T-helper 2 cell (primary cell): ENCODE measurements around the gene CD79B.

Experiments
- DNase-seq, 5 experiments: peaks; one replicate each; pipeline versions ENCODE4 v3.0.0 to v3.0.0-alpha.2; 2012 to 2022

Gene CD79B

DNA sequence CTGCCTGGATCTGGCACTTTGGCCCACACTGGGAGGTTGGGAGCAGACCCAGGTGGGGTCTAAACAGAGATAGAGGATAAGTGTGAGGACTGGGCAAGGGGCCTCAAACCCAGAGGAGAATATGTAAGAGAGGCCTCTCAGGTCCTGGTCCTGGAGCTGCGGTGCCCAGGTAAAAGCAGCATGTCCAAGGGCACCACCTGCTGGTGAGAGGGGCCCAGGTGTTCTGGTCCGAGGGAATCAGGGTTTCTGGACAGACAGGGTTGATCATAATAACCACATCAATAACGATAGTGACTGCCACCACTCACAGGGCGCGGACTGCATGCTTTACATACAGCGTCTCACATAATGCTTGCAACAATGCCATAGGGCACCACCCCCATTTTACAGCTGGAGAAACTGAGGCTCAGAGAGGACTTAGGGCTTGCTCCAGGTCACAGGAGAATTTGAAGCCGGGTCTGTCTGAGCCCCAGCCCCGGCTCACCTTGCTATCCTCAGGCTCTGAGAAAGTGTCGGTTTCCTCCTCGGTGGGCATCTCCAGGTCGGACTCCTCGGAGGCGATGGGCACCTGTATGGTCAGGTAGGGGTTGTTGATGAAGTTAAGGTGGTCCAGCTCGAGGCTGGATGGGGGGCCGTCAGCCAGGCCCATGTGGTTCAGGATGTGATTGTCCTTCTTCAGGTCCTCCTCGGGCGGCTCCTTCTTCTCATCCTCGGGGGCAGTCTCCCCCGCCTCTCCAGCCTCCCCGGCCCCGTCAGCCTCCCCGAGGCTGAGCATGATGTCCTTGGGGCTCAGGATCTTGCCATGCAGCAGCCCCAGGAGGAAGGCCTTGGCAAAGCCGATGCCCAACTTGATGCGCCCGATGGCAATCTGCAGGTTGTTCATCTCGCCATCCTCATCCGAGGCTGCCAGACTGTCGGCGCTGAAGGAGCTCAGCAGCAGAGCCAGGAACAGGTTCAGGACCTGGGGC is 19.1 kb upstream of the CD79B start:
- peak in 2 of 5 experiments; percentile 20 to 31 for DNase-seq

DNA sequence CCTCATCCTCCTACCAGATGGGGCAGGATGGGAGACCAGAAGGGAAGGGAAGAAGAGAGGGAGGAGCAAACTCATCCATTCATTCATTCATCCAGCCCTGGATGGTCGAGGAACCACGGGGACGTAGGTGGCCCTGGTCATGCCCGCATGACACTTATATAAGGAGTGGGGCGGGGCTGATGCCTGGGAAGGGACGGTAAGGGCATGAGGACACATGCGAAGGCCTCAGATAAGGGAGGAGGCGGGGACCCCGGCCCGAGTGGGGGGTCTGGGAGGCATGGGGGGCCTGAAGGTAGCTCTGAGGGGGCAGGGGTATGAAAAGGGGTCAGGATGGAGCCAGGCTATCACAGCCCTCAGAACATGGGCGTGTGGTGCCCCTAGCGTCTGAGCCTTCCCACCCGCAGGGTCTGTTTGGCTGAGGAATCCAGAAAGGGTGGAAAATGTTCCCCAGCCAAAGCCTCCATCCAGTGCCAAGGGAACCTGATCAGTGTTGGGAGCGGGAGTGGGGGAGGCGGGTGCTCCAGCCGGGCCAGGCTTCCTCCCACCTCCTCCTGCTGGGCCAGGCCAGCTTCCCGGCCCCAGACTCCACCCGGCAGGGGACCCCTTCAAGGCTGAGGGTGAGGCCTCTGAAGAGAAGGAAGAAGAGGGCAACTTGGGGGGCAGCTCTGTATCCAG is 17.6 kb upstream of the CD79B start:
- no peak for DNase-seq

DNA sequence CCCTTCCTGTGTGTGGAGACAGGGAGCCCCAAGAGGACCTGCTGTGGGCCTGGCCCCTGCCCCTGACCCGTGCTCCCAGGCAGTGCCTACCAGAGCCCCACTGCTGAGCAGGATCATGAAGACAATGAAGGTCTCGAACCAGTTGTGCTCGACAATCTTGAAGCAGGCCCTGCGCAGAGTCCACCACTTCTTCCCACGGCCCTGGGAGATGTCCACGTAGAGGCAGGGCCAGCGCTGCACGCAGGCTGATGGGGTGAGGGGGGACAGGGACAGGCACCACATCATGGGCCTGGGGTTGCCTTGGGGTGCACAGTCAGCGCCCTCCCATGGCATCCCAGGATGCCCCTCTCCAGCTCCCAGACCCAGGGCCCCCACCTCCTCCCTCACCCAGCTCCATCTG is 16.4 kb upstream of the CD79B start:
- no peak for DNase-seq

DNA sequence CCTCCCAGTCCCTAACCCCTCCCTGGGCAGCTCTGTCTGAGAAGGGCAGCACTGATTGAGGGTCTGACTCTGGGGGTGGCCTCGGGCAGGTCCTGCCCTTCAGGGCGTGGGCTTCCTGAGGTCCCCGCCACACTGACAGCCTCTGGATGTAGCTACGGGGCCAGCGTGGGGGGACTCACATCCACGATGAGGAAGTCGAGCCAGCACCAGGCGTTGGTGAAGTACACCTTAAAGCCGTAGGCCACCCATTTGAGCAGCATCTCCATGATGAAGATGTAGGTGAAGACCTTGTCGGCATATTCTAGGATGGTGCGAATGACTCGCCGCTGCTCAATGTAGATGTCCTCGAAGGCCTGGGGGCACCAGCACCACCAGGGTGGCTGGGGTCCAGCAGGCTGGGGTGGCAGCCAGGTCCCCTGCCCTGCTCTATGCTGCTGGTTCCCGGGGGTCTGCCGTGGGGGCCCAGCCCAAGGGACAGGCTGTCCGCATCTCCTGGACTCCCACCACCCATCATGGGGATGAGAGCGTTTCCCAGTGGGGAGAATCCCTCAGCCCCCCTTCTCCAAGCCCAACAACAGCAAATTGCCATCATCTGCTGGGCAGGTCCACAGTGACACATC is 15.7 kb upstream of the CD79B start:
- DNase-seq, result no peak

DNA sequence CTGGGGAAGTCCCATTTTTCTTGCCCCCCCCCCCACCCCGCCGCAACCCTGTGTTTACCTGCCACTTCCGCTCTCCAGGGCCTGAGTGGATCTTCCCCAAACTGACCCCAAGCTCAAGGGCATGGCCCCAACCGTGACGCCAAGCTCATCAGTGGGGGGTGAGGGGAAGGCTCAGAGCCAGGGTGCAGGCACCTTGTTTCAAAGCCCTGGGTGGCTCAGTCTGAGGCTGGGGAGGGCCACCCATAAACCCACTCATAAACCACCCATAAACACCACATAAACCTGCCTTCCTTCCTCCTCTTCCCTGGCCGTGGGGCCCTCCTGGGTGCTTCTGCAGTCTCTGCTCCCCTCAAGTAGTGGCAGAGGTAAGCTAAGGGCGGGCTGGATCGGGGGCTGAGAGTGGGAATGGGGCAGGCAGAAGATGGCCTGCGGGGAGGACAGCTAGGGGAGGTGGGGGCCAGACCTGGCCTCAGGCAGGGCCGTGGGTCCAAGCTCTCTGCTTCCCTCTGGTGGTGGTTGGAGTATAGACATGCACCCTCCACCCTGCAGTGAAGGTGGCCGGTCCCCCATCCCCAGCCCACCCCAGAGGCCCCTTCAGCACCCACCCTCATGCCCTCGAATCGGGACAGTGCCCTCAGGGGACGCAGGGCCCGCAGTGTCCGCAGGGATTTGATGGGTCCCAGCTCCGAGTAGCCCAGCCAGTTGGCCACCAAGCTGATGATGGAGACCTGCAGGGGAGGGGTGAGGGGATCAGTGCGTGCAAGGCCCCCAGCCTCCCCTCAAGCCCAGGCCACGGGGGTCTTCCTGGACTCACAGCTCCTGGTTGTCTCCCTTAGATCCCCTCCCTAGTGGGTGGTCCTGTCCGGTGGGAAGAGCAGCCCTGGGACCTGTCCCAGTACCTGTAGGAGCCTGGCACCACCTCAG is 14.6 kb upstream of the CD79B start:
- peak in 4 of 5 experiments; percentile 24 to 79 (median 52) for DNase-seq

DNA sequence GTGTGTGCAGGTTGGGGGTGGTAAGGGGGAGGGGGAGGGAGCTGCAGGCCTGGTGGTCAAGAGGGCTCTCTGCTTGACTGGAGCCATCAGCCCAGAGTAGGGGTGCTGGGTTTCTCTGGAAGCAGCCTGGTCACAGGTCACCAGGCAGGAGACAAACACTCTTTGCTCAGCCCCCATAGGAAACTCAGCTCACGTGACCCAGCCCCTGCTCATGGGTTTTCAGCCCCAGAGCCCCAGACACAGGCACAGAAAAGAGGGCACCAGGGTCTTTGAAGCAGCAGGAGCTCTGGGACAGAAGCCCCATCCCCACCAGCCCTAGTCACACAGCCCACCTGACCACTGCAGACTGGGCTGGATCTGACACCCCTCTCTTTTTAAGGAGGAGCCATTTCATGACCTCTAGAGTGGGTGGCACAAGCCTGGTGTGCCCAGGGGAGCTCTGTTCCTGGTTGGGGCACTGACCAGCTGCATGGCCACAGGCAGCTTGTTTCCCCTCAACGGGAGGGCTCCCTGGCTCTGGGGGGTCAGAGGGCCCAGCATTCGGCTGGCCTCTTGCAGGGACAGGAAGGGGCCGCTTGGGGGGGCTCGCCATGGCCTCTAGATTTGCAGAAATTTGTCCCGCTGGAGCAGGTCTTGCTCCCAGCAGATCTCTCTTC is 13.8 kb upstream of the CD79B start:
- no peak for DNase-seq

DNA sequence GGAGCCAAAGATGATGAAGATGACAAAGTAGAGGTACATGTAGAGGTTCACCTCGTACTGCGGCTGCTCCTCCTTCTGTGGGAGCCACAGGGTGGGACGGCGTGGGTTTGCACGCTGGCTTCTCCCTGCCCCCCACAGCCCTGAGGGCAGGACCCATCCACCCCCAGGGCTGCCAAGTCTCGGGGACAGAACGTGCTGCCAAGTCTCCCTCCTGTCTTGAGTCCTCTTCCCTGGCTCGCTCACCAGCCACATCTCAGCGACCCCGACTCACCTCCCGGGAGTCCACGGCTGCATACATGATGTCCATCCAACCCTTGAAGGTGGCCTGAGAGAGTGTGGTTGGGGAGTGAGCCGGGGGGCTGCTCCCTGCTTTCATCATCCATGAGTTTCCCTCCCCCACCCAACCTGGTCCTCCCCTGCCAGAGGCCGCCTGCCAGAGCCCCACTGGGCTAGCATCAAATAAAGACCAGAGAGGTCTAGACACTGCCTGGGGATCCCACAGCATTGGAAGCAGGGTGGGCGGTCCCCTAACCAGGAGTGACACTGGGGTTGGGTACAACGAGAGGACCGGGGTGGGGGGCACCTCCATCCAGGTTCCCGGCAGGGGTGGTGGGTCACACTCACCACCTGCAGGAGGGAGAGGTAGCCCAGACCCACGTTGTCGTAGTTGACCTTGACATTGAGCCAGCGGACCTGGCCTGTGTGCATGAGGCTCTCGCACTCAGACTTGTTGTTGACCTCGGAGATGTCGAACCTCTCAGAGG is 12.8 kb upstream of the CD79B start:
- DNase-seq, result no peak

DNA sequence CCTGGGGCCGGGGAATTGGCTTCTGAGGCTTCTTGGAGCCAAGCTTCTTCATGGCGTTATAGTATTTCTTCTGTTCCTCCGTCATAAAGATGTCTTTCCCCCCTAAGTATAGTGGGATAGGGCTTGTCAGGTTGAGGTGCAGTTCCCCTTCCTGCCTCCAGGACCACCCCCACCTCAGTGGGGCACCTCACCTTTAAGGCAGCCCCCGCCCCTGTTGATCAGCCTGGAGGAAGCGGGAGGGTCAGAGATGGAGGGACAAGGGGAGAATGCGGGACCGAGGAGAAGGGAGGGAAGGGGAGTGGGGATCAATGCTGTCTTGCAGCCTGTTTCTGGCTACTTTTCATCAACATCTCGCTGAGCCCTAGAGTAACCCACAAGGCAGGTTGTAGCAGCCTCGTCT is 11.6 kb upstream of the CD79B start:
- DNase-seq, result no peak

DNA sequence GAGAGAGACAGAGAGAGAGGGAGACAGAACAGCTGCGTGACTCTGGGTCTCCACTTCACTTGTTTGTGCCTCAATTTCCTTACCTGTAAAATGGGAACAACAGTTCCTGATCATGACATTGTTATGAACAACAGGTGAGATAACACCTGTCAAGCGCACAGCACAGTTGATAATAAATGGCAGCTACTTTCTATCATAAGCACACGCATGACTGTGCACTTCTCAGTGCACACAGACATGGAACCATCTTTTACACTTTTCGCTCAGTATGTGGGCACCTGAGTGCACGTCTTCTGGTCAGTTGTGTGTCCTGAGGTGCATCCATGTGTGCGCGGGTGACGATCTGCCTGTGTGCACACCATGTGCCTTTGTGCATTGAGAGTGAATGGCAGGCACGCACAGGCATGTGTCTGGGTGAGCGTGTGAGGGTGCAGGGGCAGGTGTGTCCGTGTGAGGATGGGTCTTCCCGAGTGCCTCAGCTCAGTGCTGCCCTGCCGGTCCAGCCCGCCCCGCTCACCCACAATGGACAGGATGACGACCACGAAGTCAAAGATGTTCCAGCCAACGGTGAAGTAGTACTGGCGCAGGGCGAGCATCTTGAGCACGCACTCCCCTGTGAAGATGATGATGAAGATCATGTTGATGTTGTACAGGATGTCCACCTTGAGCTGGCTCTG is 10.3 kb upstream of the CD79B start:
- DNase-seq, result no peak

DNA sequence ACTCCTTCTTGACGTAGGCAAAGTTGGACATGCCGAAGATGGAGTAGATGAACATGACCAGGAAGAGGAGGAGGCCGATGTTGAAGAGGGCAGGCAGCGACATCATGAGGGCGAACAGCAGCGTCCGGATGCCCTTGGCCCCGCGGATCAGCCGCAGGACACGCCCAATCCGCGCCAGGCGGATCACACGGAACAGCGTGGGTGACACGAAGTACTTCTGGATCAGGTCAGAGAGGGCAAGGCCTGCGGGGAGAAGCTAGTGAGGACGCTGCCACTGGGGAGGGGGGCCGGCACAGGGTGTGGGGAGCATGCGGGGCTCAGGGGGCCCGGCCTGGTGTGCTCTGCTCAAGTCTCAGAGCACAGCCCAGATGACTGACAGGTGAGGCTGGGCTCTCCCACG is 9.6 kb upstream of the CD79B start:
- DNase-seq, result no peak

DNA sequence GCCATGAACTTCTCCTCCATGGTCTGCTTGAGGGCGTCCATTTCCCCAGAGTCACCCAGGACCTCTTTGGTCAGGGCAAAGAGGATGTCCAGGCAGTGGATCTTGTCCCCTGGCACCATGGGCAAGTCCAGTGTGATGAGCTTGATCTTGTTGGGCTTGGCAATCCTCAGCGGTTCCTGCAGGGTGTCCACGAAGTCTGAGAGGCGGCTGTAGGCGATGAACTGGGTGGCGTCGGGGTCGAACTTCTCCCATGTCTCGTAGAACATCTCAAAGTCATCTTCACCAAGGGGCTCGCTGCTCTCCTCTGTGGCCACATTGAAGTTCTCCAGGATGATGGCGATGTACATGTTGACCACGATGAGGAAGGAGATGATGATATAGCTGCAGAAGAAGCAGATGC is 9.0 kb upstream of the CD79B start:
- no peak for DNase-seq

DNA sequence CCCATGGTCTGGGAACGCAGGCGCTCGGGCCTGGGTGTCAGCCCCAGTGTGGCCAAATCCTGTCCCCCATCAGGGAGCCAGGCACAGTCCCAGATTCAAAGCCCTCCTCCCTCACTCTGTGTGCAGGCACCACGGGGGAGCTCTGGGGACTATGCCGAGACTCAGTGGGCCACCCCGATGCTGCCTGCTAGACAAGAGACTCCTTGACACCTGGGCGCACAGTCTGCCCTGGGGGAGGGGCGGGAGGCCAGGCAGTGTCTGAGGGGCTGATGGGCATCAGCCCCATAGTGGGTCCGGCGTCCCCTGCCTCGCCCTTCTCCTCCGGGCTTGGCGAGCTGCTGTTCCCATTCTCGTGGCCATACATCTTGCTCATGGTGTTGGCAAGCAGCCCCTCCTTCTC is 8.5 kb upstream of the CD79B start:
- no peak for DNase-seq

DNA sequence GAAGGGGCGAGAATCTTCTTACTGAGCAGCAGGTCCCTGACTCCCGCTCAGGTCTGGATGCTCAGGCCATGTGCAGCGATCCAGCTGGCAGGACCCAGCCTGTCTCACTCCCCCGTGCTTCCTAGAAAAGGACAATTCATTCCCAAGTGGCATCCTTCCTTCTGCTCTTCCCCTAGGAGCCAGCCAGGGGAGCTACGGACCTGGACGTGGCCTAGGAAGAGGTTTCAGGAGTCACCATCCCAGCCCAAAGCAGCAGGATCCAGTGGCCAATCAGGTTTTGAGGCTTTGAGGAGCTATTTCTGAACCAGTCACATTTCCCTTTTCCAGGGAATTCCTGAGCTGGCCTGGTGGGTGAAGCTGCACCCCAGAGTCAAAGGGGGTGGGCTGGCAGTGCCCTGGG is 7.8 kb upstream of the CD79B start:
- no peak for DNase-seq

DNA sequence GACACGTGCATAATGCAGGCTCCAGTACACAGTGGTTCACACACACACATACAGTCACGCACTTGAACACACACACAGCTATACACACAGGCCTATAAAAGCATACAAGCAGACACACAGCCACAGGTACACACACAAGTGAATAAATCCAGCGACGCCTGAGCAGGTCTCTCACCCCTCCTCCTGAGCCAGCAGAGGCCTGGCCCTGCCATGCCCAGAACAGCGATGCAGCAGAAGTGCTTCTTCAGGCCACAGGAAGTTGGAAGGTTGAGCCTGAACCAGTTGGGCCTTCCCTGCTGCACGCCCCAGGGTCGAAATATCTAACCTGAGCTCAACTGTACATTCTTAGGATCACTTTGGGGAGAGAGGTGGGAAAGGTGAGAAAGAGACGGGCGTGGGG is 7.3 kb upstream of the CD79B start:
- DNase-seq, result no peak

DNA sequence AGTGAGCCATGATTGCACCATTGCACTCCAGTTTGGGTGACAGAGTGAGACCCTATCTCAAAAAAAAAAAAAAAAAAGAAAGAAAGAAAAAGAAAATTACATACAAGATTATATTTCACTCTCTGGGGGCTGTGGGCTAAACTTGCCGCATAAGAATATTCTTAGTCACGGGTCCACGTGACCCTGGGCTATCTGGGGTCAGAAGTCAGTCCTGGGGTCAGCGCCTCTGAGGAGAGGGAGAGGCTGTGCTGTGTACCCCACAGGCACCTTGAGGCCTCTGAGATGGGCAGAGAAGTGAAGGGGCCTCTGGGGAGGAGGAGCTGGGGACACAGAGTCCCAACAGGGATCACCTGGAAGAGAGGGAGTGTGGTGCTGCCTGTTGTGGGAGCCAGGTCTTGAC is 5.8 kb upstream of the CD79B start:
- DNase-seq, result no peak

DNA sequence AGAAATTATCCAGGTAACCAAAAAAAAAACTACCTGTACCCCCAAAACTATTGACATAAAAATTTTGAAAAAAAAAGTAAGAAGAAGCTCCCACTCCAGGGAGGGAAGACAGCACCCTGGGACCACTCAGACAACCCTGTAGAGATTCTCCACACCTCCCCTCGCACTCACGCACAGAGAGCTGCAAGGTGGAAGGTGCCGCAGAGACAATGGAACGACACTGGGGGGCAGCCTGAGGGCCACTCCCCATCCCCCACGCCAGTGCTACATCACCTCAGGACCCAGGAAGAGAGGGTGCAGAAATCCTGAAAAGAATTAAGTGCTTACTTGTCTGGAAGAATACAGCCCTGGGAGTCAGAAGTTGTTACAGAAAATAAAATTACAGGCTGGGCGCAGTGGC is 5.2 kb upstream of the CD79B start:
- DNase-seq, result no peak

DNA sequence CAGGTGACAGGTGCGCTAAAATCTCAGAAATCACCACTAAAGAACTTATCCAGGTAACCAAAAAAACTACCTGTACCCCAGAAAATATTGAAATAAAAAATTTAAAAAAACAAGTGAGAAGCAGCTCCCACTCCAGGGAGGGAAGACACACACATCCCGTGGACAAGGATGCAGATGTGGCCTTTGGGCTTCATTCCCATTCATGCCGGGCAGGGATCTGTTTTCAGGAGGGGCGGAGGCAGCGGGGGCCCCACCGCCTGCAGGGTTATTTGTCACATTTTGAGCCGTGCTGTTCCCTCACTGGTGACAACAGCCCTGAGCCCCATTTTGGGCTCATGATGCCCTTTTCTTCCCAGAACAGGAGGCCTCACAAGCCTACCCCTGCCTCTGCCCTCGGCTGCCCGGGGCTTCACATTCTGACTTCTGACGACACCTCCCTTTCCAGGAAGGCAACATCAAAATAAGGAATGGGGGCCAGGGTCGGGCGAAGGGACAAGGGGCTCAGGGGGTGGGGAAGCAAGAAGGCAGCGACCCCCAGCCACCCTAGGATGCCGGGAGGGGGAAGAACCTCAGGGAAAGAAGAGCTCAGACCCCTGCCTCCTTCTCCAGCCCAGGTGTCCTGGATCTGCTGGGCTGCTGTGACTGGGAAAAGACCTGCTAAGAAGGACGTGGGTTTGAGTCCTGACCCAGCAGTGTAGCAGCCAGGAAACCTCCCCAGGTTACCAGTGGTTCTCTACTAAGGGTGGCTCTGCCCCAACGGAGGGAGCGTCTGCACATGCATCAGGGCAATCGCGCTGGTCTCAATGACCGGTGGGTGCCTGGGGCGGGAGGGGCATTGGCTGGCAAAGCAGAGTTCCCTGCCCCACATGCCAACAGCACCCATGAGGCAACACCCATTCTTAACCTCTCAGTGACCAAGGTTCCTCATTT is 2.3 kb upstream of the CD79B start:
- no peak for DNase-seq

DNA sequence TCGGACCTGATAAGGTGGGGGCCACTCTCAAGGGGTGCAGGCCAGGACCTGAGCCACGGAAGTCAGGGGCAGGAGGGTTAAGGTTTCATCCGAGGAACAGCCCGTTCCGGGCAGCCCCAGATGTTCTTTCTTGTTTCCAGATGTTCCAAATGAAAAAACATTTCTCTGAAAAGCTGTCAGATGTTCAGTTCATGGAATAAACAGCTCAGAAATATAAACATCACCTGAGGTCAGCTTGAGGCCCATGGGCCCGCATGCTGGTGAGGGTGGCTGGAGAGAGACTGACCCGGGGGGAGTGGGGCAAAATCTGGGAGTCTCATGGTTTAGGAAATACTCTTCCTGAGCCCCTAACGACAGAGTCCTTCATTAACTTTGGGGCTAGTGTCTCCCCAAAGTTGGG is 1.5 kb upstream of the CD79B start:
- DNase-seq, result no peak

DNA sequence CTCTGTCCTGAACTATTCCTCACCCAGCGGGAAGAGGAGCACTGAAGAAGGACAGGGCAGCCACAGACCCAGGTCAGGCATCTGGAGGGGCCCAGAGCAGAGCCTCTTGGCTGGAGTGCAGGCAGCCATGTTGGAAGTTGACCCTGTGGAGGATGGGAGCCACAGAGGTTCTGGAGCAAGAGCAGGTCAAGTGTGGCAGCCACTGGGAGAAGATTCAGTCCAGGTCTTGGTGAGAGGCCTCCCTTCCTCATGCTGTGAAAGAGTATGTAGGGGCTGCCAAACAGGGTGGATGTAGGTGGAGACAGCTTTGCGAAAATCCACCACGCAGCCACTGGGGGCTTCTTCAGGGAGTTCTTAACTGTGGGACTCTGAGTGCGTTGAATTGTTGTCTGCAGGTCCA is 590 bp upstream of the CD79B start:
- DNase-seq, result no peak
